Measurements from ENCODE around the gene IGFL1.
"Not testable (repeated sequence)": the region's sequence is repeated elsewhere in the genome, so short reads cannot be mapped to it uniquely, and the experiment has no call there.

The IGFL1 gene

DNA sequence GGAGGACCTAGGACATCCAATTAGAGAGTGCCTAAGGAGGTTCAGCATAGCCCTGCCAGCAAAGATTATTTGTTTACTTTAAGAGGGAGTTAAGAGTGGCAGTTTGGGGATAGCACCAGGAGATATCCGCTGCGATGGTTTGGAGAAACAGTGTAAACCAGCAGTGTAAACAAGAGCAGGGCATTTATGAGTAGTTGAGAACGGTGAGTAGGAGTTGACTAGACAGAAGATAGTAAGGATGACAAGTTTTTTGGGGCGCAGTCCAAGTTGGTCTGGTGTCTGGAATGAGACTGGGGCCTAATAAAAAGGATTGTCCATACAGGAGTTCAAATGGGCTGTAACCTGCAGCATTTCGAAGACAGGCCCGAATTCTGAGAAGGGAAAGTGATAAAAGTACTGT is 44.4 kb downstream of the IGFL1 start:
- DNase-seq: not testable (repeated sequence)

DNA sequence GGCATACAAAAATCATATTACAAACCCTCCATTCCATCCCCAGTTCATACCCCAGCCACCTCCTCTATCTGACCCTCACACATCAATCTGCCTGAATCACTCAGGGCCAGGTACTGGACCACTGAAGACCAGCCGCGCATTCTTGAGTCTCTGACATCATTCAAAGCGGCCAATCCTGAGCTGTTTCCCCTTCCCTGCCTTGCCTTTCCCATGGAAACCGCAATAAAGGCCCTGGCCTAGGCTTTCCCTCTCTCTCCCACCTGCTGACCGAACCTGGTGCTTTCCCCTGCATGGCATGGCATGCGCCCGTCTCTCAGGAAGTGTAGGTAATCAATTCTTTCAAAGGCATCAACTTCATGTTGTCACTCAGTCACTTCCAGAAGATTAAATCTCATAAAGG is 49.6 kb downstream of the IGFL1 start:
- no peak for DNase-seq
